IMR-90 (cell line): Measurements from ENCODE around the gene TSEN54. TPM values are rescaled to one million over a fixed set of nuclear protein-coding genes. Genes with fewer than 3 reads are reported as not detected.

Experiments
- ATAC-seq: fragments of 200-7000 bp; cut with Tn5 transposase; 2 replicates; pipeline ENCODE4 v1.9.1; 2020; ENCODE audit warnings: low read depth, mild to moderate bottlenecking, moderate library complexity
- BruUV-seq: library from RNA; stranded (reverse); fragments of 400-500 nt; replicated peaks from 2 replicates; lab custom pipeline; 2021; lab: Mats Ljungman, UMichigan
- CTCF ChIA-PET: fragments of 300-600 bp; formaldehyde crosslinking; extraction: SDS; loops from one replicate; lab custom pipeline; 2021; ENCODE audit warnings: antibody characterized with exemption; lab: Yijun Ruan, JAX
- POLR2A ChIA-PET: fragments of 300-600 bp; sonication (Branson Sonifier 250); formaldehyde crosslinking; loops from one replicate; lab custom pipeline; 2022; ENCODE audit warnings: antibody characterized with exemption; ENCODE audit not compliant: unreplicated experiment; lab: Charles Lee
- DNase-seq: peaks from one replicate; pipeline ENCODE4 v3.0.0; 2013
- H2AFZ ChIP-seq: replicated peaks from 2 replicates; pipeline ENCODE3; 2013; ENCODE audit warnings: low read length, mild to moderate bottlenecking; ENCODE audit not compliant: poor library complexity
- H2AK5ac ChIP-seq: 2 replicates; pipeline ENCODE4 v1.6.1; 2013; ENCODE audit warnings: low read depth, low read length, inconsistent platforms
- H2AK9ac ChIP-seq: replicated peaks from 2 replicates; pipeline ENCODE3; 2013; ENCODE audit warnings: mild to moderate bottlenecking, low read depth, low read length, moderate library complexity; ENCODE audit not compliant: poor library complexity
- H2BK120ac ChIP-seq: 2 replicates; pipeline ENCODE4 v1.6.1; 2013; ENCODE audit warnings: low read depth, low read length, inconsistent platforms
- H2BK15ac ChIP-seq: 3 replicates; pipeline ENCODE4 v1.6.1; 2013; ENCODE audit warnings: low read depth, low read length, inconsistent platforms
- H2BK20ac ChIP-seq: 2 replicates; pipeline ENCODE4 v1.6.1; 2013; ENCODE audit warnings: low read depth, mild to moderate bottlenecking, inconsistent platforms, low read length, moderate library complexity
- H2BK5ac ChIP-seq: 2 replicates; pipeline ENCODE4 v1.6.1; 2013; ENCODE audit warnings: mild to moderate bottlenecking, low read depth, low read length, inconsistent platforms; ENCODE audit not compliant: poor library complexity, severe bottlenecking
- H3K14ac ChIP-seq: replicated peaks from 2 replicates; pipeline ENCODE4 v1.6.1; 2013; ENCODE audit warnings: low read depth, low read length, inconsistent platforms
- H3K18ac ChIP-seq: 2 replicates; pipeline ENCODE4 v1.6.1; 2013; ENCODE audit warnings: low read depth, low read length, control low read depth
- H3K23ac ChIP-seq: 2 replicates; pipeline ENCODE4 v1.6.1; 2013; ENCODE audit warnings: low read depth, low read length, inconsistent platforms
- H3K27ac ChIP-seq: 2 replicates; pipeline ENCODE4 v1.5.1; 2013; ENCODE audit warnings: mild to moderate bottlenecking, control low read depth, low read length; ENCODE audit not compliant: insufficient read depth
- H3K27me3 ChIP-seq: 2 replicates; pipeline ENCODE4 v1.6.1; 2013; ENCODE audit warnings: low read length; ENCODE audit not compliant: control insufficient read depth, insufficient read depth
- H3K36me3 ChIP-seq: 2 replicates; pipeline ENCODE4 v1.6.1; 2013; ENCODE audit warnings: low read length, mixed read lengths; ENCODE audit not compliant: control insufficient read depth, insufficient read depth
- H3K4ac ChIP-seq: 2 replicates; pipeline ENCODE4 v1.6.1; 2013; ENCODE audit warnings: low read depth, low read length, inconsistent platforms
- H3K4me1 ChIP-seq: 2 replicates; pipeline ENCODE4 v1.6.1; 2013; ENCODE audit warnings: low read length, mixed read lengths; ENCODE audit not compliant: control insufficient read depth, insufficient read depth
- H3K4me2 ChIP-seq: 2 replicates; pipeline ENCODE4 v1.6.1; 2013; ENCODE audit warnings: low read depth, mild to moderate bottlenecking, control low read depth, low read length, moderate library complexity
- H3K4me3 ChIP-seq: 2 replicates; pipeline ENCODE4 v1.5.1; 2013; ENCODE audit warnings: low read depth, mild to moderate bottlenecking, control low read depth, low read length, moderate library complexity; ENCODE audit not compliant: insufficient read depth
- H3K56ac ChIP-seq: 2 replicates; pipeline ENCODE4 v1.6.1; 2013; ENCODE audit warnings: low read length, inconsistent platforms; ENCODE audit not compliant: insufficient read depth; ENCODE audit errors: extremely low read depth
- H3K79me1 ChIP-seq, 2 experiments: 2 replicates each; pipeline ENCODE4 v1.6.1; 2013; ENCODE audit warnings: low read length in 2 of 2, inconsistent platforms in 1 of 2, low read depth in 1 of 2
- H3K9ac ChIP-seq: 2 replicates; pipeline ENCODE4 v1.6.1; 2013; ENCODE audit warnings: low read depth, low read length, control low read depth
- H3K9me1 ChIP-seq: 2 replicates; pipeline ENCODE4 v1.6.1; 2013; ENCODE audit warnings: low read length, inconsistent platforms; ENCODE audit not compliant: insufficient read depth
- H3K9me3 ChIP-seq: 2 replicates; pipeline ENCODE4 v1.6.1; 2013; ENCODE audit warnings: low read length; ENCODE audit not compliant: control insufficient read depth, insufficient read depth
- H4K20me1 ChIP-seq: 2 replicates; pipeline ENCODE4 v1.6.1; 2013; ENCODE audit warnings: low read length, inconsistent platforms; ENCODE audit not compliant: insufficient read depth
- H4K5ac ChIP-seq: 2 replicates; pipeline ENCODE4 v1.6.1; 2013; ENCODE audit warnings: mild to moderate bottlenecking, low read depth, low read length, control low read depth
- H4K8ac ChIP-seq, 2 experiments: 2 replicates each; pipeline ENCODE4 v1.6.1; 2013; ENCODE audit warnings: low read depth in 2 of 2, low read length in 2 of 2, control low read depth in 1 of 2, inconsistent platforms in 1 of 2
- H4K91ac ChIP-seq: 2 replicates; pipeline ENCODE4 v1.6.1; 2013; ENCODE audit warnings: low read depth, low read length, inconsistent platforms; ENCODE audit not compliant: insufficient read depth
- CHD1 ChIP-seq: IDR thresholded peaks from 2 replicates; pipeline ENCODE4 v1.6.1; 2012; ENCODE audit warnings: low read depth, low read length, improper control_type of control experiment
- CTCF ChIP-seq: conservative IDR thresholded peaks from 2 replicates; pipeline ENCODE4 v1.5.1; 2012; ENCODE audit warnings: mild to moderate bottlenecking, low read depth, low read length, improper control_type of control experiment
- MAFK ChIP-seq: IDR thresholded peaks from 2 replicates; pipeline ENCODE4 v1.6.1; 2012; ENCODE audit warnings: low read depth, low read length, improper control_type of control experiment
- MAZ ChIP-seq: IDR thresholded peaks from 2 replicates; pipeline ENCODE4 v1.6.1; 2012; ENCODE audit warnings: low read depth, mild to moderate bottlenecking, low read length, improper control_type of control experiment, moderate library complexity, borderline replicate concordance
- NFE2L2 ChIP-seq: fragments of 150-350 bp; IDR thresholded peaks from 2 replicates; pipeline ENCODE4 v1.6.1; 2016; ENCODE audit warnings: low read depth, mild to moderate bottlenecking, low read length
- RAD21 ChIP-seq: IDR thresholded peaks from 2 replicates; pipeline ENCODE4 v1.6.1; 2012; ENCODE audit warnings: low read length, improper control_type of control experiment
- SMC3 ChIP-seq: fragments of 150-350 bp; IDR thresholded peaks from 2 replicates; pipeline ENCODE4 v1.6.1; 2016; ENCODE audit warnings: low read depth, mild to moderate bottlenecking, antibody characterized with exemption, low read length, moderate library complexity
- WGBS, 2 experiments: methylation state at CpG; one replicate each; pipeline versions ENCODE4 v1.1.5 to v1.1.7; 2013; ENCODE audit warnings: missing lambda C conversion rate in 2 of 2; ENCODE audit not compliant: insufficient read length in 1 of 2; ENCODE audit errors: extremely low coverage in 2 of 2; 5-methylcytosine and 5-hydroxymethylcytosine counted together
- dilution Hi-C: fragments of 300-500 bp; cut with HindIII; formaldehyde crosslinking; loops from one replicate; pipeline ENCODE4 v1.14.3; 2018; ENCODE audit warnings: low sequenced_read_pairs; ENCODE audit not compliant: unreplicated experiment
- in situ Hi-C: fragments of 300-500 bp; cut with MboI; formaldehyde crosslinking; loops from 3 replicates; pipeline ENCODE4 v1.14.3; 2019; ENCODE audit warnings: low sequenced_read_pairs, inconsistent platforms, mixed read lengths
- intact Hi-C: fragments of 100-400 bp; cut with micrococcal nuclease; formaldehyde crosslinking; loops from 2 replicates; pipeline ENCODE4 v1.10.0; 2022
- polyA plus RNA-seq, 3 experiments: library from polyadenylated mRNA; depleted of rRNA; stranded (reverse); fragments of >200 nt; gene quantifications; 2 replicates each; pipeline ENCODE4 v1.2.3, GENCODE V29; 2012; ENCODE audit warnings: low replicate concordance in 1 of 3
- total RNA-seq: library from RNA; depleted of rRNA; stranded (reverse); fragments of >200 nt; gene quantifications from 2 replicates; pipeline ENCODE4 v1.2.3, GENCODE V29; 2012
- TF ChIP-seq, protein P1 (sequence below): fragments of 150-350 bp; IDR thresholded peaks from 2 replicates; pipeline ENCODE4 v1.6.1; 2016; ENCODE audit warnings: low read depth, mild to moderate bottlenecking, low read length, moderate library complexity, borderline replicate concordance

TSEN54 gene
- total and polyA plus RNA-seq, 2 of the 4 experiments (the other 2 are of a cell fraction), result 7.2 to 14.9 TPM

DNA sequence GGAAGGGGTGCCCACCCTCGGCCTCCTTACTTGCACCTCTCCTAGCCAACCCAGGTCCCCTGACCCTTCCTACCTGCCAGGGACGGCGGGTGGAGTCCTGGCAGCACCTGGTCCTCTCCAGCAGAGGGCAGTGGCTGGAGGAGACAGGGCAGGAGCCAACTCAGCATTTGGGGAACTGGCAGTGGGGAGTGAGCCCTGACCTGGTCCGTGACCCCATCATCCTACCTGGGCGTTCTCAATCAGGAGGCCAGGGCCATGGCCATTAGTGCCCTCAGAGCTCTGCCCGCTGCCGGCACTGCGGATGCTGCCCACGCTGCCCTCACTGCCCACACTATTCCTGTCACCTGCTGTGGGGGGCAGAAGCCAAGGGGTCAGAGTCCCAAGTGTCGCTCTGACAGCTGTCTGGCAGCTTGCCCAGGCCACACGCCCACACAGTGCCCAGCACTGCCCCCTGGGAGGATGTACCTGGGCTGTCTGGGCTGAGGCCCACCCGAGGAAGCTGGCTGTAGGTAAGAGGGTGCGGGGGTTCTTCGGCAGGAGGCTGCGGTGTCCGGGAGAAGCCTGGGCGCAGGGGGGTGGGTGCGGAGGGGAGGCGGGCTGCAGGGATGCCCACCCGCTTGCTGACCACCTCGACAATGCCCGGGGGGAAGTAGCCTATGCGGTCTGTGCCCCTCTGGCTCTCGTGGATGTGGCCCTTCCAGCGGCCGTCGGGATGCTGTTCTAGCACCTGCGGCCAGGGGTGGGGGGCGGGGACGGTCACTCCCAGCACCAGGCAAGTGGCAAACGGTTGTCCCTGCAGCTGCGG is 11.8 kb upstream of the TSEN54 start:
- Histone ChIP-seq H3K56ac (no peak overlapping the region), H2BK120ac (no peak overlapping the region), H3K4me1 (peaks cover 5% of the 10 kb centered on the region), H2BK15ac (no peak overlapping the region), H4K91ac (no peak overlapping the region), H3K4me2 (no peak overlapping the region), H3K18ac (no peak overlapping the region), H3K4ac (no peak overlapping the region), H2AK5ac (no peak overlapping the region), H3K4me3 (no peak overlapping the region), H4K20me1 (peaks cover 13% of the 10 kb centered on the region), H3K23ac (no peak overlapping the region), H2BK20ac (no peak overlapping the region), H3K9me3 (no peaks in the 10 kb centered on the region), H2BK5ac (no peak overlapping the region), H3K14ac (no peak overlapping the region), H4K8ac (no peak overlapping the region), H4K5ac (no peak overlapping the region), H3K9me1 (no peaks in the 10 kb centered on the region), H3K79me1 (peaks cover 2 to 15% of the 10 kb centered on the region in 2 experiments; a peak in 3 of 4 replicates), H3K27me3 (no peaks in the 10 kb centered on the region), H3K36me3 (peaks cover 39% of the 10 kb centered on the region), H2AK9ac (no peak overlapping the region), H3K9ac (no peak overlapping the region), H3K27ac (no peak overlapping the region), H2AFZ (peak overlapping the region; percentile 29)
- no peak for DNase-seq
- ChIA-PET CTCF (interaction anchor here (0.7 kb wide), 1 partner anchor 12 kb away, joined by 3 read pairs; the partner anchor contains the start of gene TSEN54), POLR2A (no interaction called here)
- TF ChIP-seq NFE2L2 (no peak), SMC3 (peak; percentile 26; the same call in 1 of the 2 replicates), CHD1 (no peak), MAZ (no peak), MAFK (peak; percentile 26; the same call in 1 of the 2 replicates), CTCF (peak; percentile 36), RAD21 (peak; percentile 27; the same call in 1 of the 2 replicates)
- TF ChIP-seq, protein P1, sequence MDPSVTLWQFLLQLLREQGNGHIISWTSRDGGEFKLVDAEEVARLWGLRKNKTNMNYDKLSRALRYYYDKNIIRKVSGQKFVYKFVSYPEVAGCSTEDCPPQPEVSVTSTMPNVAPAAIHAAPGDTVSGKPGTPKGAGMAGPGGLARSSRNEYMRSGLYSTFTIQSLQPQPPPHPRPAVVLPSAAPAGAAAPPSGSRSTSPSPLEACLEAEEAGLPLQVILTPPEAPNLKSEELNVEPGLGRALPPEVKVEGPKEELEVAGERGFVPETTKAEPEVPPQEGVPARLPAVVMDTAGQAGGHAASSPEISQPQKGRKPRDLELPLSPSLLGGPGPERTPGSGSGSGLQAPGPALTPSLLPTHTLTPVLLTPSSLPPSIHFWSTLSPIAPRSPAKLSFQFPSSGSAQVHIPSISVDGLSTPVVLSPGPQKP, result no peak
- intact Hi-C loops, result no loop called here
- no peak; the same call in 1 of the 2 replicates for ATAC-seq
- dilution Hi-C loops, result no loop called here
- in situ Hi-C loops, result no loop called here
- BruUV-seq, result no TSS peak
- WGBS, 2 experiments, result no CpG with 5 or more reads among the region's 32 CpGs
